B cell (primary cell): ENCODE results near the gene UQCC5. TPM values are rescaled to one million over a fixed set of nuclear protein-coding genes. Genes with fewer than 3 reads are reported as not detected.

Source experiments
- ATAC-seq: fragments of 200-7000 bp; cut with Tn5 transposase; one replicate; pipeline ENCODE4 v1.10.0; 2021; ENCODE audit warnings: low read depth, mild to moderate bottlenecking, moderate number of reproducible peaks, moderate library complexity
- CTCF ChIA-PET: fragments of 350-600 bp; sonication (Branson Sonifier 250); formaldehyde crosslinking; loops from one replicate; lab custom pipeline; 2021; ENCODE audit warnings: antibody characterized with exemption, inconsistent platforms; lab: Charles Lee
- POLR2A ChIA-PET: fragments of 350-600 bp; sonication (Branson Sonifier 250); formaldehyde crosslinking; loops from one replicate; lab custom pipeline; 2021; ENCODE audit warnings: antibody characterized with exemption; lab: Charles Lee
- DNase-seq: peaks from one replicate; pipeline ENCODE4 v3.0.0; 2013
- H2AFZ ChIP-seq: 2 replicates; pipeline ENCODE4 v1.6.1; 2012; ENCODE audit warnings: mild to moderate bottlenecking, low read depth, low read length; ENCODE audit not compliant: insufficient read depth, poor library complexity, severe bottlenecking
- H3K27ac ChIP-seq, 2 donors: 1 replicate in 1 of 2; 2 replicates in 1 of 2; pipeline ENCODE4 v1.5.1; 2012 to 2013; ENCODE audit warnings: low read length in 2 of 2, mild to moderate bottlenecking in 2 of 2, moderate library complexity in 1 of 2
- H3K27me3 ChIP-seq, 4 experiments: fragments of 200-600 bp in 1 of 4; sonication (generic) in 1 of 4; replicated peaks in 1 of 4; 1 replicate in 2 of 4; 2 replicates in 2 of 4; pipeline versions ENCODE4 v1.6.1 to v1.7.0; 2013 to 2016; ENCODE audit warnings: low read length in 3 of 4, mild to moderate bottlenecking in 2 of 4, mixed read lengths in 1 of 4, moderate library complexity in 1 of 4; ENCODE audit not compliant: insufficient read depth in 4 of 4, control insufficient read depth in 3 of 4; ENCODE audit errors: control extremely low read depth in 1 of 4
- H3K36me3 ChIP-seq, 2 experiments: replicated peaks in 1 of 2; 1 replicate in 1 of 2; 2 replicates in 1 of 2; pipeline versions ENCODE4 v1.6.1 to v1.7.1; 2013; ENCODE audit warnings: low read length in 1 of 2; ENCODE audit not compliant: insufficient read depth in 2 of 2, control insufficient read depth in 1 of 2; ENCODE audit errors: control extremely low read depth in 1 of 2, extremely low read depth in 1 of 2
- H3K4me1 ChIP-seq, 2 donors: fragments of 200-600 bp in 1 of 2; sonication (generic) in 1 of 2; 1 replicate in 1 of 2; 2 replicates in 1 of 2; pipeline versions ENCODE4 v1.5.1 to v1.6.1; 2013 to 2017; ENCODE audit warnings: low read length in 2 of 2; ENCODE audit not compliant: control insufficient read depth in 2 of 2, insufficient read depth in 2 of 2
- H3K4me2 ChIP-seq: replicated peaks from 2 replicates; pipeline ENCODE3; 2012; ENCODE audit warnings: mild to moderate bottlenecking, low read depth, low read length; ENCODE audit not compliant: poor library complexity, severe bottlenecking
- H3K4me3 ChIP-seq, 5 experiments: fragments of 200-600 bp in 1 of 5; sonication (generic) in 1 of 5; 1 replicate in 3 of 5; 2 replicates in 2 of 5; pipeline versions ENCODE4 v1.5.1 to v1.7.0; 2011 to 2016; ENCODE audit warnings: low read length in 4 of 5, mild to moderate bottlenecking in 4 of 5, low read depth in 2 of 5, control low read depth in 1 of 5, moderate library complexity in 1 of 5; ENCODE audit not compliant: insufficient read depth in 1 of 5; ENCODE audit errors: control extremely low read depth in 1 of 5, extremely low read depth in 1 of 5
- H3K79me2 ChIP-seq: fragments of 200-600 bp; sonication (generic); one replicate; pipeline ENCODE4 v1.6.0; 2016; ENCODE audit warnings: low read length; ENCODE audit not compliant: control insufficient read depth, insufficient read depth
- H3K9ac ChIP-seq: fragments of 200-600 bp; sonication (generic); 2 replicates; pipeline ENCODE4 v1.6.1; 2017; ENCODE audit warnings: mild to moderate bottlenecking, low read length, moderate library complexity
- H3K9me3 ChIP-seq, 3 donors: one replicate each; pipeline versions ENCODE4 v1.6.1 to v1.7.1; 2013; ENCODE audit warnings: low read length in 2 of 3; ENCODE audit not compliant: control insufficient read depth in 2 of 3, insufficient read depth in 1 of 3; ENCODE audit errors: control extremely low read depth in 1 of 3
- H4K20me1 ChIP-seq: 2 replicates; pipeline ENCODE4 v1.6.0; 2012; ENCODE audit warnings: mild to moderate bottlenecking, low read length; ENCODE audit not compliant: insufficient read depth, control insufficient read depth, poor library complexity, severe bottlenecking
- H3K27ac Mint-ChIP-seq: one replicate; pipeline ENCODE4 v1.8.0; 2021; ENCODE audit warnings: mixed read lengths
- H3K27me3 Mint-ChIP-seq: one replicate; pipeline ENCODE4 v1.8.0; 2021; ENCODE audit warnings: mixed read lengths
- H3K4me1 Mint-ChIP-seq: one replicate; pipeline ENCODE4 v1.8.0; 2021; ENCODE audit warnings: mixed read lengths
- H3K4me3 Mint-ChIP-seq: one replicate; pipeline ENCODE4 v1.8.0; 2021; ENCODE audit warnings: mixed read lengths
- H3K9me3 Mint-ChIP-seq: one replicate; pipeline ENCODE4 v1.8.0; 2022; ENCODE audit warnings: mixed read lengths; ENCODE audit not compliant: insufficient read depth
- CTCF ChIP-seq: fragments of 200-600 bp; IDR thresholded peaks from one replicate; pipeline ENCODE4 v1.8.0; 2022; ENCODE audit warnings: antibody characterized with exemption, mild to moderate bottlenecking
- EZH2 ChIP-seq: IDR thresholded peaks from 2 replicates; pipeline ENCODE4 v1.6.1; 2012; ENCODE audit warnings: borderline replicate concordance, low read depth, mild to moderate bottlenecking, moderate library complexity, low read length; ENCODE audit not compliant: insufficient read depth, poor library complexity, severe bottlenecking
- WGBS: methylation state at CpG from one replicate; pipeline ENCODE4 v1.1.5; 2013; ENCODE audit warnings: missing lambda C conversion rate; ENCODE audit not compliant: insufficient coverage; 5-methylcytosine and 5-hydroxymethylcytosine counted together
- intact Hi-C: fragments of 100-400 bp; cut with micrococcal nuclease; formaldehyde crosslinking; loops from one replicate; pipeline ENCODE4 v1.10.0; 2022
- polyA plus RNA-seq: library from polyadenylated mRNA; depleted of rRNA; stranded (reverse); fragments of >200 nt; gene quantifications from 2 replicates; pipeline ENCODE4 v1.2.3, GENCODE V29; 2012
- total RNA-seq, 2 donors: library from RNA; stranded (reverse); fragments of 120-200 nt in 1 of 2; gene quantifications; 1 replicate in 1 of 2; 2 replicates in 1 of 2; pipeline versions ENCODE4 v1.2.3 to v1.2.4, GENCODE V29; 2013 to 2022

The UQCC5 gene
- total and polyA plus RNA-seq, 2 donors (not counting 1 experiment from before 2014, with no cell fraction given): 1.1 to 10.3 TPM

- peaks cover 11% of the 10 kb centered on the region for H3K79me2 ChIP-seq
- ChIA-PET CTCF (no interaction called here), POLR2A (no interaction called here)
- no peak overlapping the region for H3K4me3 Mint-ChIP-seq
- no peaks in the 10 kb centered on the region for H3K9me3 ChIP-seq
- intact Hi-C loops: no loop called here
- H3K4me2 ChIP-seq: no peak overlapping the region
- no peak overlapping the region for H3K27ac Mint-ChIP-seq
- no peak overlapping the region for H3K9ac ChIP-seq
- H3K9me3 Mint-ChIP-seq: no peaks in the 10 kb centered on the region
- no peaks in the 10 kb centered on the region for H3K4me1 Mint-ChIP-seq
- ATAC-seq: no peak
- DNase-seq: no peak
- no peaks in the 10 kb centered on the region for H4K20me1 ChIP-seq
- TF ChIP-seq EZH2 (no peak), CTCF (no peak)
- H2AFZ ChIP-seq: no peak overlapping the region
- no peaks in the 10 kb centered on the region for H3K27me3 Mint-ChIP-seq
- H3K4me3 ChIP-seq: no peak overlapping the region
- no peak overlapping the region for H3K27ac ChIP-seq
- peaks cover 4 to 61% of the 10 kb centered on the region in 2 experiments for H3K36me3 ChIP-seq
- no peaks in the 10 kb centered on the region for H3K4me1 ChIP-seq
- H3K27me3 ChIP-seq: no peaks in the 10 kb centered on the region
- WGBS: no CpG with 5 or more reads among the region's 2 CpGs
Observed at GRCh38 chr3:52563984-52564383, 27.6 kb downstream of the UQCC5 start.

GRCh38 chr3:52568069-52568468, 31.7 kb downstream of the UQCC5 start:
- ATAC-seq: no peak
- CTCF ChIA-PET: no interaction called here
- 93% methylated on average over 2 of the region's 2 CpGs for WGBS
- H4K20me1 ChIP-seq: no peaks in the 10 kb centered on the region
- no peak overlapping the region for H3K27ac Mint-ChIP-seq
- no peaks in the 10 kb centered on the region for H3K27me3 ChIP-seq
- intact Hi-C loops: no loop called here
- H3K9me3 Mint-ChIP-seq: no peaks in the 10 kb centered on the region
- H3K4me1 Mint-ChIP-seq: no peaks in the 10 kb centered on the region
- POLR2A ChIA-PET: no interaction called here
- H3K79me2 ChIP-seq: no peaks in the 10 kb centered on the region
- no peak overlapping the region for H3K4me3 ChIP-seq
- H3K36me3 ChIP-seq: peaks cover 3 to 30% of the 10 kb centered on the region in 2 experiments
- no peak overlapping the region for H3K4me2 ChIP-seq
- no peak overlapping the region for H3K4me3 Mint-ChIP-seq
- no peak for TF ChIP-seq EZH2
- no peak for TF ChIP-seq CTCF
- no peak for DNase-seq
- H2AFZ ChIP-seq: no peak overlapping the region
- no peak overlapping the region for H3K9ac ChIP-seq
- H3K4me1 ChIP-seq: no peaks in the 10 kb centered on the region
- H3K9me3 ChIP-seq: no peaks in the 10 kb centered on the region
- no peak overlapping the region for H3K27ac ChIP-seq
- H3K27me3 Mint-ChIP-seq: no peaks in the 10 kb centered on the region
